Measurements from ENCODE around the gene KAT8. TPM values are rescaled to one million over a fixed set of nuclear protein-coding genes. Genes with fewer than 3 reads are reported as not detected.

Gene KAT8
- total and polyA plus RNA-seq, 2 of the 13 experiments (the other 11 are each of a cell fraction or from before 2014, with no cell fraction given), result 79.0 to 84.2 TPM

DNA sequence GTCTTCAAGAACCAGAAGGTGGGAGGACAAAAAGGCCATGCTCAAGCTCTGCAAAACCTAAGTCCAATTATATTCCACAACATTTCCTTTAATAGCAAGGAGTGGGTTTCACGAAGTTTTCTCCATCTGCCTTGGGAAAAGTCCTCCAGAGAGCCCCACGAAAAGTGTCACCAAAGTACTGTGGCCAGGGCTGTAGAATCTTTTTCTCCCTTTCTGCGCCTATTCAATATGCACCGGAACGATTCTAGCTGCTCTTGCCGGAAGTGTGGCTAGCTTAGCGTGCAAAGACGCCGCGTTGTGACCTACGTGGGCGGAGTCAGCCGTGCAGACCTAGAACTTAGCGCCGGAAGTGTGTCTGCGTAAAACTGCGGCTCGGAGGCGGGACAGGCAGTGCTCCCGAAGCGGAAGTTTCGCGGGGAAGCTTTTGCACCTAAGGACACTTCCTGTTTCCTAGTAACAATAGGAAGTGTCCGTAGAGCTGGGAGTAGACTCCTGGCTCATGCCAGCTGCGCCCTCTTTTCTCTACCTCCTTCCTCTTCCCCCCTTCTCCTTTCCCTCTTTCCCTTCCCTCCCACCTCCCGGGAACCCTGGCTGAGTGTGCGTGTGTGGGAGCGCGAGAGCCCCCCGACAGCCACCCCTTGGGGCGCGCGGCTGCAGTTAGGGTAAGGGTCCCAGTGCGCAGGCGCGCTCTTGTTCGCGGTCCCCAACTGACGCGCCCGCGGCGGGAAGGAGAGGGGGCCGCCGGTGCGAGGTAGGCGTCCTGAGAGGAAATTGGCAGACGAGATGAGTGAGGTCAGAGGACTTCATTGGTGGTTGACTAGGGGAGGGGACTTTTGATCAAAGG is 43.3 kb upstream of the KAT8 start, which contains the start of the genes ZNF646 and ZNF668 (continued):
- TF ChIP-seq ZNF225 (CRISPR knock-in tag; IDR thresholded peaks at IDR 0.05) (peak; percentile 62; the same call in 1 of the 2 replicates), BRD4 (CRISPR knock-in tag; IDR thresholded peaks at IDR 0.05) (peak; percentile 68), SP5 (CRISPR knock-in tag; IDR thresholded peaks at IDR 0.05; ENCODE audit: borderline replicate concordance, low read depth) (peak; percentile 91), ZNF878 (CRISPR knock-in tag; IDR thresholded peaks at IDR 0.05) (peak; percentile 58; the same call in 1 of the 2 replicates), MXD3 (CRISPR knock-in tag; IDR thresholded peaks at IDR 0.05) (peak; percentile 28), TSC22D2 (CRISPR knock-in tag; IDR thresholded peaks at IDR 0.05; ENCODE audit: borderline replicate concordance) (peak; percentile 32; the same call in 1 of the 2 replicates), ZNF18 (CRISPR knock-in tag; IDR thresholded peaks at IDR 0.05; ENCODE audit: insufficient replicate concordance) (no peak), ZSCAN25 (CRISPR knock-in tag; IDR thresholded peaks at IDR 0.05) (peak; percentile 62; the same call in 1 of the 2 replicates), PRMT3 (CRISPR knock-in tag; IDR thresholded peaks at IDR 0.05; ENCODE audit: borderline replicate concordance, low read depth) (0 out of 2 replicates have a peak, but pooled peaks have one; percentile 38), TOPORS (CRISPR knock-in tag; IDR thresholded peaks at IDR 0.05) (peak; percentile 35; the same call in 1 of the 2 replicates), ARHGAP35 (CRISPR knock-in tag; IDR thresholded peaks at IDR 0.05; ENCODE audit: borderline replicate concordance) (peak; percentile 73), TFAP4 (IDR thresholded peaks at IDR 0.05; ENCODE audit: borderline replicate concordance, low read depth) (no peak), SMAD1 (CRISPR knock-in tag; IDR thresholded peaks at IDR 0.05; ENCODE audit: borderline replicate concordance, low read depth) (peak; percentile 63; the same call in 1 of the 2 replicates), ZNF570 (CRISPR knock-in tag; IDR thresholded peaks at IDR 0.05; ENCODE audit: borderline replicate concordance) (no peak), TCF7L2 (IDR thresholded peaks at IDR 0.05; ENCODE audit: low read depth, low read length) (no peak), CENPX (CRISPR knock-in tag; IDR thresholded peaks at IDR 0.05) (no peak), ZNF629 (CRISPR knock-in tag; conservative IDR thresholded peaks at IDR 0.05) (peak; percentile 4; the same call in 1 of the 2 replicates), KAT7 (CRISPR knock-in tag; IDR thresholded peaks at IDR 0.05; ENCODE audit: borderline replicate concordance) (peak; percentile 89; the same call in 1 of the 2 replicates), GATA4 (IDR thresholded peaks at IDR 0.05; ENCODE audit: borderline replicate concordance, low read depth) (no peak; the same call in 1 of the 2 replicates), SRY (CRISPR knock-in tag; IDR thresholded peaks at IDR 0.05) (peak; percentile 74), ZSCAN22 (CRISPR knock-in tag; IDR thresholded peaks at IDR 0.05) (no peak), ZNF792 (CRISPR knock-in tag; IDR thresholded peaks at IDR 0.05) (no peak), FOXA3 (CRISPR knock-in tag; IDR thresholded peaks at IDR 0.05) (peak; percentile 75), SNAI1 (CRISPR knock-in tag; IDR thresholded peaks at IDR 0.05; ENCODE audit: borderline replicate concordance) (no peak), ZNF550 (CRISPR knock-in tag; IDR thresholded peaks at IDR 0.05; ENCODE audit: borderline replicate concordance) (no peak)
- TF ChIP-seq, protein P1, sequence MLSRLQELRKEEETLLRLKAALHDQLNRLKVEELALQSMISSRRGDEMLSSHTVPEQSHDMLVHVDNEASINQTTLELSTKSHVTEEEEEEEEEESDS (CRISPR knock-in tag; IDR thresholded peaks at IDR 0.05; ENCODE audit: borderline replicate concordance), result peak; percentile 92; the same call in 1 of the 2 replicates

Measured in HepG2 (cell line).